DND-41 (cell line): Measurements from ENCODE around the gene DOCK3.

Source experiments
- ATAC-seq: fragments of 200-7000 bp; cut with Tn5 transposase; 3 replicates; pipeline ENCODE4 v1.9.1; 2021; ENCODE audit warnings: low read depth; ENCODE audit not compliant: insufficient read depth
- DNase-seq: peaks from one replicate; pipeline ENCODE4 v3.0.0-alpha.2; 2020
- H2AFZ ChIP-seq: 2 replicates; pipeline ENCODE4 v1.6.0; 2012; ENCODE audit warnings: low read depth, low read length
- H3K27ac ChIP-seq: 2 replicates; pipeline ENCODE4 v1.5.1; 2012; ENCODE audit warnings: low read length, inconsistent platforms
- H3K27me3 ChIP-seq: fragments of 200-600 bp; sonication (generic); 2 replicates; pipeline ENCODE4 v1.6.0; 2012; ENCODE audit warnings: low read length, mild to moderate bottlenecking, inconsistent platforms; ENCODE audit not compliant: insufficient read depth, poor library complexity
- H3K36me3 ChIP-seq: 2 replicates; pipeline ENCODE4 v1.5.1; 2012; ENCODE audit warnings: low read length, inconsistent platforms; ENCODE audit not compliant: insufficient read depth
- H3K4me1 ChIP-seq: 2 replicates; pipeline ENCODE4 v1.5.1; 2012; ENCODE audit warnings: mild to moderate bottlenecking, low read length; ENCODE audit not compliant: insufficient read depth
- H3K4me2 ChIP-seq: 2 replicates; pipeline ENCODE4 v1.6.0; 2012; ENCODE audit warnings: mild to moderate bottlenecking, moderate library complexity, low read length, inconsistent platforms; ENCODE audit not compliant: insufficient read depth
- H3K4me3 ChIP-seq, 2 experiments: fragments of 200-600 bp in 1 of 2; shearing (Covaris generic) in 1 of 2; 2 replicates each; pipeline ENCODE4 v1.5.1; 2012 to 2016; ENCODE audit warnings: inconsistent platforms in 2 of 2, low read length in 2 of 2, mild to moderate bottlenecking in 2 of 2, low read depth in 1 of 2, moderate library complexity in 1 of 2
- H3K79me2 ChIP-seq: 2 replicates; pipeline ENCODE4 v1.6.0; 2012; ENCODE audit warnings: low read length, inconsistent platforms; ENCODE audit not compliant: insufficient read depth
- H3K9ac ChIP-seq: 2 replicates; pipeline ENCODE4 v1.6.0; 2012; ENCODE audit warnings: low read depth, mild to moderate bottlenecking, inconsistent platforms, low read length, moderate library complexity
- H3K9me3 ChIP-seq: 2 replicates; pipeline ENCODE4 v1.5.1; 2012; ENCODE audit warnings: low read length, moderate library complexity, mild to moderate bottlenecking, inconsistent platforms; ENCODE audit not compliant: insufficient read depth, severe bottlenecking
- H4K20me1 ChIP-seq: 2 replicates; pipeline ENCODE4 v1.6.0; 2012; ENCODE audit warnings: low read length; ENCODE audit not compliant: insufficient read depth
- CTCF ChIP-seq: IDR thresholded peaks from 2 replicates; pipeline ENCODE4 v1.5.1; 2012; ENCODE audit warnings: borderline replicate concordance, low read length, moderate library complexity, mild to moderate bottlenecking; ENCODE audit not compliant: poor library complexity, severe bottlenecking; ENCODE audit errors: extremely low read depth
- EZH2 ChIP-seq: IDR thresholded peaks from 3 replicates; pipeline ENCODE4 v1.6.1; 2012; ENCODE audit warnings: borderline replicate concordance, low read depth, mild to moderate bottlenecking, moderate library complexity, low read length, inconsistent platforms; ENCODE audit not compliant: severe bottlenecking

Gene DOCK3

GRCh38 chr3:50724831-50725230, 50.1 kb downstream of the DOCK3 start:
- DNase-seq (no peak), ATAC-seq (no peak)
- Histone ChIP-seq H3K27me3 (peaks cover 2% of the 10 kb centered on the region), H3K36me3 (no peaks in the 10 kb centered on the region), H3K79me2 (no peaks in the 10 kb centered on the region), H3K9me3 (no peaks in the 10 kb centered on the region), H4K20me1 (no peaks in the 10 kb centered on the region), H3K27ac (no peak overlapping the region), H3K9ac (no peak overlapping the region), H3K4me1 (no peaks in the 10 kb centered on the region), H3K4me2 (no peak overlapping the region), H2AFZ (no peak overlapping the region), H3K4me3 (no peak overlapping the region)
- TF ChIP-seq EZH2 (no peak), CTCF (no peak)

- H3K4me1 ChIP-seq: no peaks in the 10 kb centered on the region
- DNase-seq: no peak
- no peaks in the 10 kb centered on the region for H3K36me3 ChIP-seq
- no peak overlapping the region for H3K27ac ChIP-seq
- TF ChIP-seq CTCF (no peak), EZH2 (no peak)
- no peaks in the 10 kb centered on the region for H3K79me2 ChIP-seq
- H3K9ac ChIP-seq: no peak overlapping the region
- no peaks in the 10 kb centered on the region for H4K20me1 ChIP-seq
- H3K9me3 ChIP-seq: no peaks in the 10 kb centered on the region
- H3K4me2 ChIP-seq: no peak overlapping the region
- H3K4me3 ChIP-seq: no peak overlapping the region
- ATAC-seq: no peak
- no peaks in the 10 kb centered on the region for H3K27me3 ChIP-seq
- H2AFZ ChIP-seq: no peak overlapping the region
Measured at GRCh38 chr3:50734985-50735384, 60.3 kb downstream of the DOCK3 start.

GRCh38 chr3:50737193-50737905, 62.6 kb downstream of the DOCK3 start:
- Histone ChIP-seq H3K36me3 (no peaks in the 10 kb centered on the region), H3K27ac (no peak overlapping the region), H3K9me3 (no peaks in the 10 kb centered on the region), H3K9ac (no peak overlapping the region), H2AFZ (no peak overlapping the region), H3K79me2 (no peaks in the 10 kb centered on the region), H3K27me3 (no peaks in the 10 kb centered on the region), H3K4me3 (no peak overlapping the region), H4K20me1 (no peaks in the 10 kb centered on the region), H3K4me2 (no peak overlapping the region), H3K4me1 (no peaks in the 10 kb centered on the region)
- TF ChIP-seq EZH2: no peak
- TF ChIP-seq CTCF: no peak
- ATAC-seq (no peak), DNase-seq (no peak)
